Keratinocyte (primary cell): Measurements from ENCODE around the gene BRD3OS.

Experiments
- CTCF ChIP-seq, 3 experiments: IDR thresholded peaks in 1 of 3; conservative IDR thresholded peaks in 1 of 3; optimal IDR thresholded peaks in 1 of 3; 2 replicates in 2 of 3; 3 replicates in 1 of 3; pipeline versions ENCODE3 to v1.5.1; 2011; ENCODE audit warnings: low read length in 3 of 3, mild to moderate bottlenecking in 3 of 3, moderate library complexity in 2 of 3, control low read depth in 1 of 3, inconsistent platforms in 1 of 3; ENCODE audit not compliant: insufficient read depth in 2 of 3; ENCODE audit errors: extremely low read depth in 1 of 3
- EZH2 ChIP-seq: IDR thresholded peaks from one replicate; pipeline ENCODE4 v1.6.1; 2012; ENCODE audit warnings: inconsistent platforms, mild to moderate bottlenecking, low read length, moderate library complexity

- TF ChIP-seq CTCF (optimal IDR thresholded peaks at IDR 0.05 in 1 of 3, IDR thresholded peaks at IDR 0.05 in 1 of 3, conservative IDR thresholded peaks at IDR 0.05 in 1 of 3; ENCODE audit: extremely low read depth in 1 of 3, insufficient read depth in 2 of 3, low read length in 3 of 3) (no peak), EZH2 (no peak)
These were observed 49.0 kb upstream of the BRD3OS start for GRCh38 chr9:133976191-133976861.
